ENCODE data around the gene TBX21.

TBX21 gene

DNA sequence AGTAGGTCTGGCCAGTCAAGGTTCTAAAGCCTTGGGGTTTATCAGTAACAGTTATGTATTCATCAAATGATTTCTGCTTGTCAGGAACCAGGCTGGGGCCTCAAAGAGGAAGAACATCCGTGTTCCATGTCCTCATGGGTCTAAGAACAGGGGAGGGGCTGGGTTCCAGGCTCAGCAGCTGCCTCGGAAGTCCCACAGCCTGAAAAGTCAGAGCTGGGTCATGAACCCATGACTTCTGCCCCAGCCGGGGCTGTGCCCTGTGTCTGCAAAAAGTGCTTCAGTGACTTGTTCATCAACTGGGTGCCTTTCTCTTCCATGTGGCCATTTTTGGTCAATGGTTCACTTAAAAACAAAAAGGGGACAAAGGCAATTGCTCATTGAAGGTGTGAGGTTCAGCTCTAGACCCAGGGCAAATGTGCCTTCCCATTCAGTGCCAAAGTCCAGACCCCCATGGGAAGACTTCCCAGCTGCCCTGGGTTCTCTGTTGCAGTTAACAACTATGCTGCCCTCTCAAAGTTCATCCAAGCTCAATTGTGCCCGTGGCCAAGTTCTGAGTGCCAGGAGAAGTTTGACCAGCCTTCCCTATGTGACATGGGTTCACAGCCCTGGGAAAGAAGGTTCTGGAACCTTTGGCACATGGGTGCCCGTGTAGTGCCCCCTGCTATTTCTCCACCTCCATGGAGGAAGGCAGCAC is 20.6 kb upstream of the TBX21 start:
- DNase-seq (ENCODE audit: extremely low spot score, insufficient read length, low read depth) (no peak), FAIRE-seq (no peak)

DNA sequence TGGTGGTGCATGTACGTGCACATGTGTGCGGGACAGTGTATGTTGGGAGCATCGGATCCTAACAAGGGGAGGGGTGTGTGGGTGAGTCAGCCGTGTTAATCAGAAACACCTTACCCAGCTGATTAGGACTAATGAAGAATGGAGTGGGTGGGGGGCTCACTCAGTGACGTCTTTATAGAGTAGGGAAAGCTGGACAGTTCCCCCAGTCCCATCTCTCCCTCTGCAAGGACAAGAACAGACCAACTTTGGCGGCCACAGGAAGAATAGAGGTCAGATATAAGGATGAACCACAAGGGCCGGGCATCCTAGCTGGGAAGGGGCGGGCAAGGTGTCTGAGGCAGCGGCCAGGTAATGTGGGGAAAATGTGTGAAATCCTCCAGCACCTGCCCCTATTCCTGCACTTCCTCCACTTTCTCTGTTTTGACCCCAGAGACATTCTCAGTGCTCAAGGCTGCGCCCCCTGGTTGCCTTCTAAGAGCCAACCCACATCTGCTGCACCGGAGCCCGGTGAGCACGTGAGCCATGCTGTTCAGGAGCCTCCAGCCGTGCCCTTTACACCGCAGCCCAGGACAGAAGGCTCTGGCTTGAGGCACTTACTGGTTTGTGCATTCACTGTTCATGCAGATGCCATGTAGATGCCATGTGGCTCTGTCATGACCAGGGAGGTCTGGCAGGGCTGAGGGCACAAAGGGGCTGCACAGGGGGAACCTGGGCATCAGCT is 18.9 kb upstream of the TBX21 start:
- FAIRE-seq (peak; percentile 63), DNase-seq (ENCODE audit: extremely low spot score, insufficient read length, low read depth) (no peak)

GRCh38 chr17:47714773-47715396 is 18.2 kb upstream of the TBX21 start:
- FAIRE-seq, result peak; percentile 93
- no peak for DNase-seq (ENCODE audit: extremely low spot score, insufficient read length, low read depth)

GRCh38 chr17:47715669-47716325 is 17.2 kb upstream of the TBX21 start:
- FAIRE-seq (peak; percentile 59), DNase-seq (ENCODE audit: extremely low spot score, insufficient read length, low read depth) (no peak)

GRCh38 chr17:47716375-47716774 is 16.7 kb upstream of the TBX21 start:
- FAIRE-seq, result peak; percentile 51
- DNase-seq (ENCODE audit: extremely low spot score, insufficient read length, low read depth), result no peak

DNA sequence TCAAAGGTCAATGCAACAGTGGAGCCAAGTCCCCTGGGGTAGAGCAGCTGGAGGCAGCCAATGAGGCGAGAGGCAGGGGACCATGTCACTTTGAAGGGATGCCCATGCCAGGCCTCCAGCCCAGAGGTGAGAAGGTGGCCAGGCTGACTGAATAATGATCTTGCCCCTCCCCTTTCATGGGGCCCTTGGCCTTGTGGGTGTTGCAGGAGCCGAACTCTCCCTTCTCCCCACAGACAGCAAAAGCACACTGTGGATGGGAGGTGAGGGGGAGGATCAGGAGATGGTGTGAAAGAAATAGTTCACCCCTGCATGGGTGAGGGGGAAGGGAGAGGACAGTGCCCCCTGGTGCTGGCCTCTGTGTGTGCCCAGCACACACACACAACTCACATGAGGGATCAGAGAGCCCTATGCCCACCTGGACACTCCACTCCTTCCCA is 15.8 kb upstream of the TBX21 start:
- FAIRE-seq (peak; percentile 83), DNase-seq (ENCODE audit: extremely low spot score, insufficient read length, low read depth) (no peak)

DNA sequence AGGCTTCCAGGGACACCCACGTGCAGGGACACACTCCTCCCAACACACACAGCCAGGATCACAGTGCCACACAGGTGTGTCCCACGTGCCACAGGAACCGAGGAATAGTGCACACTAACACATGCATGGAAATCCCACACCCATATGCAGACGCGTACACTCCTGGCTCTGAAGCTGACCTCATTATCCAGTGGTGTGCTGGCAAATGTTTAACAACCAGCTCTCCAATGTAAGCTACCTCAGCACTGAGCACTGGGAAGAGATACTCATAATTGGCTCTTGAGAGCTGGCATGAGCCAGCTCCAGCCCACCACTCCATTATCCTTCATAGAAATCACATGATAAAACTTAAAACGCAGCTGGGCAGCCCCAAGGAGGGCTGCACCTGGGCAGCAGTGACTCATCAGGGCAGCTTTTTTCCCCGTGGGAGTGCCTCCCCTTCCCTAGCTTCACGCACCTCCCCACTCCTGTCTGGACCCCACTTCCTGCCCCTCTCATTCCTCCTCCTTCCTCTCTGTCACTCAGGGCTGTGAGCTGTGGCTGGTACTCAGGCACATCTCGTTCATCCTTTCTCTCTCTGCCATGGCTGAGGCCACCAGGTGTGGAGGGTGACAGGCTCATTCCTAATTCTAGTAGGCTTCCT is 14.9 kb upstream of the TBX21 start:
- peak; percentile 24 for FAIRE-seq
- no peak for DNase-seq (ENCODE audit: extremely low spot score, insufficient read length, low read depth)

DNA sequence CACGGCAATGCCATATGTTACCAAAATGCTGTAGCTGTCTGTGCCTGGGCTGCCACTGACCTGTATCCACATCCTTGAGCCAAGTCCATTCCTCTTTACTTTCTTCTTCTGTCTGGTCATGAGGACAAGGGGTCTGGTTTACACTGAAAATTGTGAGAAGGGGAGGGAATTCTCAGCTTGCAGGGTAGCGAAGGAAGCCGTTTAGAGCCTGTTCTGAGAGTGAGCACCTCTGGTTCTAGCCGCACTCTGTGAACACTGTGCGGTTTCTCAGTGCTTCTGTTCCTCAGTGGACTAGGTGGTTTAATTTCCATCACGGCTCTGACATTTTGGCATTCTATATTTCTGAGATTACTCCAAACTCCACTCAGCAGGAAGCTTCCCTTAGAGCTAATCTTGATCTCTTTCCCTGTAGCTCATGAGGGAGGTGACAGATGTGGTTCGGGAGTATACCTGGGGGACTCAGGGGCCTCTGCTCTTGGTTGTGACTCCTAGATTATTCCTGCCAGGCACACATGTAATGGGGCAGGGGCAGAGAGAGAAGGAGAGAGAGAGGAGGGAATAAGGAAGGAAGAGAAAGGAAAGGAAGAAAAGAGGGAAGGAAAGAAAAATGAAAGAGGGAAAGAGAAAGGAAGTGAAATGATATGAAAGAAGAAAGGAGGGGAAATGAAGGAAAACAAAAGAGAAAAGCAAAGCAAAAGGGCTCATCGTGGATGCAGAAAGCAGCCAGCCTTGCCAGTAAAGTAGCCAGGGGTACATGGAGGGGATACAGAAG is 14.2 kb upstream of the TBX21 start:
- DNase-seq (ENCODE audit: extremely low spot score, insufficient read length, low read depth) (no peak), FAIRE-seq (peak; percentile 33)

GRCh38 chr17:47719411-47720152 is 13.5 kb upstream of the TBX21 start:
- peak; percentile 84 for FAIRE-seq

GRCh38 chr17:47720196-47720595 is 12.8 kb upstream of the TBX21 start:
- FAIRE-seq, result no peak
- no peak for DNase-seq (ENCODE audit: extremely low spot score, insufficient read length, low read depth)

More at GRCh38 chr17:47719411-47720152, 13.5 kb upstream of the TBX21 start:
- DNase-seq (ENCODE audit: extremely low spot score, insufficient read length, low read depth), result no peak

DNA sequence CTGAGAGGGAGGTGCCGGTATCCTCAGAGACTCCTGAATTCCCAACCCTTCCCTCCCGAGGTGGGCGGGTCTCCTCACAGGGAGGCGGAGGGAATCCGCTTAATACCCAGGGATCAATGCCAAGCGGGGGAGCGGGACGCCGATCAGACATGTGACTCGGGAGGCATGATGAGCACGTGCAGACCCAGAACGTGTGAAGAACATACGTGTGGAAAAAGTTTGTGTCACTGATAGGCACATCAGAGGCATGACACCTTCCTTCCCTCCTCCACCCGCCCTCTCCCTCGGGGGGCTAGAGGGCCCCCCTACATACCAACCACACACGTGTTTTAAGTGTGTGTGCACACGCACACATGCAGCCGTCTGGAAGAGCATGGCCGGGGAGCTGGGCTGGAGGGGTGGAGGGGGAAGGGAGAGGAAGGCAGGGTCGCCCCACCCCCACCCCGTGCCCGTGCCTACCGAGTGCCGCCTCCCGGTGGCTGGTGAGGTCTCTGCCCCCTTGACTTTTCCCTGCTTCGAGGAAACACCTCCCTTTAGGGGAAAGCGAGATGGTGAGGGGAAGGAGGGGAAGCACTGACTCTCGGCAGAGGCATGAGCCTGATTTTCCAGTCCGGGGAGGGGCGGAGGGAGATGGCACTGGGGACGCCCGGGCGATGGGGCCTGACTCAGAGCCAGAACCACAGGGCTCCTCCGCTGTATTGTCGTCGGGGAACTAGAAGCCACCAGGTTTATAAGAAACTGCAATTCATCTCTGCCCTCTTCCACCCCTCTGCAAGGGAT is 12.1 kb upstream of the TBX21 start:
- no peak for DNase-seq (ENCODE audit: extremely low spot score, insufficient read length, low read depth)
- peak; percentile 77 for FAIRE-seq

DNA sequence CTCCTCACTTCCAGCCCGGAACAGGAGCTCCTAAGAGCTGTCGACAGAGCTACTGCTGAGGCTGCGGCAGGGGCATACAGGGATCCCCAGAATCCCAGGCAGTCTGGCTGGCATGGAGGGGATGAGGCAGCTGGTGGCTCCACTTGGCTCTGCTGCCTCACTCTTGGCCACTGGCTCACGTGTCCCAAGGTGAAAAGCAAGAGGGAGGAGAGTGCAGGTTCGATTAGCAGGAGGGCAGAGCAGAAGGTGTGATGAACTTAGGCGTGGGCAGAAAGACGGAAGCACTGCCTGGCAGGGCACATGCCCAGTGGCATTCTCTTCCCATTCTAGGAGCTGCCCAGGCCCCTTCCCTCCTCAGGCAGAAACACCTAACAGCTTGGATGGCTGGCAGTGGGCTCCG is 11.3 kb upstream of the TBX21 start:
- FAIRE-seq (no peak), DNase-seq (ENCODE audit: extremely low spot score, insufficient read length, low read depth) (no peak)

DNA sequence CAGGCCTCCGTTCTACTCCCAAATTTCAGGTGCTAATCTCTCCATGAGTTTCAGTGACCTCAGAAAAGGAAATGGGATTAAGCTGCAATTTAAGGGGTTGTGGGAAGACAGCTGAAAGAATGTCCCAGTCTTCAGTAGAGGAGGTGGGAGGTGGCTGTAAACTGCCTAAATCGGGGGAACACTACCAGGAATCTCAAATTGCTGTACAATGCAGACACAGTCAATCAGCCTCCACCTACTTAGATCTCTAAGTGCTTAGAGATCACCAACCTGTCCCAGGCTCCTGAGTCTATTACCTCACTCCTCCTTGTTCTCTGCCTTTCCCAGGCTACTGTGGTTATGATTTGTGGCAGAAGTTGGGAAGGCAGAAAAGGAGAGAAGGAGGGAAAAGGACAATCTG is 8.3 kb upstream of the TBX21 start:
- FAIRE-seq (no peak), DNase-seq (ENCODE audit: extremely low spot score, insufficient read length, low read depth) (no peak)

- no peak for DNase-seq (ENCODE audit: extremely low spot score, insufficient read length, low read depth)
- no peak for FAIRE-seq
These were observed 7.5 kb upstream of the TBX21 start for GRCh38 chr17:47725446-47726111.

GRCh38 chr17:47726796-47727703 is 6.0 kb upstream of the TBX21 start:
- no peak for FAIRE-seq
- DNase-seq (ENCODE audit: extremely low spot score, insufficient read length, low read depth), result no peak

GRCh38 chr17:47727704-47728036 is 5.4 kb upstream of the TBX21 start:
- FAIRE-seq (no peak), DNase-seq (ENCODE audit: extremely low spot score, insufficient read length, low read depth) (no peak)
